HepG2 (cell line): Measurements from ENCODE around the gene SPAG9. TPM values are rescaled to one million over a fixed set of nuclear protein-coding genes. Genes with fewer than 3 reads are reported as not detected.
A peak's percentile ranks its signal among the peaks of the same experiment; 100 is the strongest.

Experiments used
- ARID5B ChIP-seq: IDR thresholded peaks from 2 replicates; pipeline ENCODE4 v1.4.0; 2020; ENCODE audit warnings: mild to moderate bottlenecking, missing genetic modification reagents
- FOXO1 ChIP-seq: sonication (generic); formaldehyde crosslinking; IDR thresholded peaks from 2 replicates; pipeline ENCODE4 v1.4.0; 2020; ENCODE audit warnings: missing genetic modification reagents
- HDAC2 ChIP-seq: sonication (generic); formaldehyde crosslinking; IDR thresholded peaks from 2 replicates; pipeline ENCODE4 v1.4.0; 2020; ENCODE audit warnings: missing genetic modification reagents
- HNRNPLL ChIP-seq: fragments of 200-400 bp; formaldehyde crosslinking; IDR thresholded peaks from 2 replicates; pipeline ENCODE4 v1.6.1; 2017; ENCODE audit warnings: mild to moderate bottlenecking, low read depth, low read length; ENCODE audit not compliant: poor library complexity, severe bottlenecking
- KMT2A ChIP-seq: sonication (generic); formaldehyde crosslinking; IDR thresholded peaks from 2 replicates; pipeline ENCODE4 v1.4.0; 2020; ENCODE audit warnings: missing genetic modification reagents
- PPARG ChIP-seq: conservative IDR thresholded peaks from 2 replicates; pipeline ENCODE4 v1.6.1; 2016; ENCODE audit warnings: missing biosample characterization, missing genetic modification reagents
- YEATS2 ChIP-seq: sonication (generic); formaldehyde crosslinking; IDR thresholded peaks from 2 replicates; pipeline ENCODE4 v1.4.0; 2020; ENCODE audit warnings: missing genetic modification reagents, borderline replicate concordance
- ZNF335 ChIP-seq: sonication (generic); formaldehyde crosslinking; IDR thresholded peaks from 2 replicates; pipeline ENCODE4 v1.4.0; 2020; ENCODE audit warnings: missing genetic modification reagents
- ZNF337 ChIP-seq: sonication (generic); formaldehyde crosslinking; IDR thresholded peaks from 2 replicates; pipeline ENCODE4 v1.5.1; 2020; ENCODE audit warnings: missing genetic modification reagents, low read depth, mild to moderate bottlenecking, borderline replicate concordance
- ZNF547 ChIP-seq: sonication (generic); formaldehyde crosslinking; IDR thresholded peaks from 2 replicates; pipeline ENCODE4 v1.5.1; 2020; ENCODE audit warnings: mild to moderate bottlenecking, missing genetic modification reagents
- ZSCAN29 ChIP-seq: sonication (generic); formaldehyde crosslinking; conservative IDR thresholded peaks from 2 replicates; pipeline ENCODE4 v1.4.0; 2020; ENCODE audit warnings: mild to moderate bottlenecking, missing genetic modification reagents
- polyA plus RNA-seq, 8 experiments: library from polyadenylated mRNA; depleted of rRNA in 3 of 8; stranded (reverse) in 7 of 8; unstranded in 1 of 8; fragments of >200 nt; fragmentation: Illumina TruSeq in 4 of 8; extraction: Trizol in 4 of 8; gene quantifications; 2 replicates each; pipeline versions ENCODE4 v1.2.1 to v1.2.3, GENCODE V29; 2011 to 2016; ENCODE audit warnings: low read depth in 4 of 8, missing spikeins in 1 of 8, mixed read lengths in 1 of 8; ENCODE audit not compliant: insufficient read depth in 1 of 8
- total RNA-seq, 5 experiments: library from RNA; depleted of rRNA; stranded (reverse); fragments of >200 nt; fragmentation: Illumina TruSeq; extraction: Trizol; gene quantifications; 2 replicates each; pipeline ENCODE4 v1.2.3, GENCODE V29; 2016; ENCODE audit warnings: low read depth in 1 of 5

The SPAG9 gene
- total and polyA plus RNA-seq, 2 of the 13 experiments (the other 11 are each of a cell fraction or from before 2014, with no cell fraction given), result 43.2 to 78.6 TPM

GRCh38 chr17:51056813-51057510, 63.7 kb downstream of the SPAG9 start (continued):
- TF ChIP-seq PPARG (no peak), YEATS2 (CRISPR knock-in tag) (peak; percentile 21; the same call in 1 of the 2 replicates), ZNF547 (0 out of 2 replicates have a peak, but pooled peaks have one; percentile 32), ZNF337 (peak; percentile 76; the same call in 1 of the 2 replicates), ARID5B (no peak), ZNF335 (CRISPR knock-in tag) (peak; percentile 34; the same call in 1 of the 2 replicates), HNRNPLL (no peak), HDAC2 (no peak), ZSCAN29 (peak; percentile 87; the same call in 1 of the 2 replicates), KMT2A (no peak), FOXO1 (CRISPR knock-in tag) (no peak)
